H9 (cell line): ENCODE results near the gene NMT1. TPM values are rescaled to one million over a fixed set of nuclear protein-coding genes. Genes with fewer than 3 reads are reported as not detected.
A peak's percentile ranks its signal among the peaks of the same experiment; 100 is the strongest.

ENCODE experiments used
- DNase-seq: peaks from one replicate; pipeline ENCODE4 v3.0.0-alpha.2; 2017
- H2AFZ ChIP-seq: one replicate; pipeline ENCODE4 v1.6.1; 2013; ENCODE audit warnings: mild to moderate bottlenecking, low read length, control low read depth, moderate library complexity
- H2AK5ac ChIP-seq: 2 replicates; pipeline ENCODE4 v1.6.1; 2013; ENCODE audit warnings: low read length, control low read depth, mixed read lengths; ENCODE audit not compliant: insufficient read length
- H2BK120ac ChIP-seq: one replicate; pipeline ENCODE4 v1.6.1; 2013; ENCODE audit warnings: low read depth, mild to moderate bottlenecking, low read length, control low read depth, inconsistent platforms; ENCODE audit not compliant: poor library complexity, severe bottlenecking
- H2BK12ac ChIP-seq: 2 replicates; pipeline ENCODE4 v1.6.1; 2013; ENCODE audit warnings: low read length, control low read depth, mixed read lengths, low read depth; ENCODE audit not compliant: insufficient read length
- H2BK15ac ChIP-seq: 2 replicates; pipeline ENCODE4 v1.6.1; 2013; ENCODE audit warnings: low read depth, low read length, control low read depth
- H2BK20ac ChIP-seq: one replicate; pipeline ENCODE4 v1.6.1; 2013; ENCODE audit warnings: low read depth, mild to moderate bottlenecking, low read length, control low read depth, inconsistent platforms; ENCODE audit not compliant: poor library complexity, severe bottlenecking
- H2BK5ac ChIP-seq: 2 replicates; pipeline ENCODE4 v1.6.1; 2013; ENCODE audit warnings: low read length, control low read depth, mixed read lengths; ENCODE audit not compliant: insufficient read length
- H3K14ac ChIP-seq: 2 replicates; pipeline ENCODE4 v1.6.1; 2013; ENCODE audit warnings: low read length, control low read depth; ENCODE audit not compliant: insufficient read depth
- H3K18ac ChIP-seq: 2 replicates; pipeline ENCODE4 v1.6.1; 2013; ENCODE audit warnings: low read depth, mild to moderate bottlenecking, mixed read lengths, low read length, control low read depth; ENCODE audit not compliant: insufficient read length
- H3K23ac ChIP-seq: 2 replicates; pipeline ENCODE4 v1.6.1; 2013; ENCODE audit warnings: low read length, control low read depth, mixed read lengths, low read depth; ENCODE audit not compliant: insufficient read length
- H3K23me2 ChIP-seq: 2 replicates; pipeline ENCODE4 v1.6.1; 2013; ENCODE audit warnings: low read depth, mild to moderate bottlenecking, mixed read lengths, low read length, control low read depth; ENCODE audit not compliant: insufficient read length, poor library complexity, severe bottlenecking
- H3K27ac ChIP-seq: 2 replicates; pipeline ENCODE4 v1.5.1; 2013; ENCODE audit warnings: low read length, control low read depth, mixed read lengths, low read depth; ENCODE audit not compliant: insufficient read length
- H3K27me3 ChIP-seq: 2 replicates; pipeline ENCODE4 v1.6.1; 2013; ENCODE audit warnings: low read length, control low read depth, inconsistent platforms; ENCODE audit not compliant: insufficient read depth
- H3K4ac ChIP-seq: 2 replicates; pipeline ENCODE4 v1.6.1; 2013; ENCODE audit warnings: low read depth, mild to moderate bottlenecking, control low read depth, inconsistent platforms, low read length, moderate library complexity
- H3K4me1 ChIP-seq: 2 replicates; pipeline ENCODE4 v1.6.1; 2013; ENCODE audit warnings: low read length, control low read depth, inconsistent platforms; ENCODE audit not compliant: insufficient read depth
- H3K4me2 ChIP-seq: 2 replicates; pipeline ENCODE4 v1.6.1; 2013; ENCODE audit warnings: low read length, control low read depth, mixed read lengths; ENCODE audit not compliant: insufficient read length, insufficient read depth
- H3K56ac ChIP-seq: 2 replicates; pipeline ENCODE4 v1.6.1; 2013; ENCODE audit warnings: low read depth, mild to moderate bottlenecking, mixed read lengths, low read length, control low read depth; ENCODE audit not compliant: insufficient read length
- H3K79me1 ChIP-seq: 2 replicates; pipeline ENCODE4 v1.6.1; 2013; ENCODE audit warnings: low read depth, mild to moderate bottlenecking, moderate library complexity, low read length, control low read depth, inconsistent platforms; ENCODE audit not compliant: insufficient read depth, poor library complexity, severe bottlenecking
- H3K79me2 ChIP-seq: 2 replicates; pipeline ENCODE4 v1.6.1; 2013; ENCODE audit warnings: low read length, control low read depth, inconsistent platforms; ENCODE audit not compliant: insufficient read depth
- H3K9ac ChIP-seq: 2 replicates; pipeline ENCODE4 v1.6.1; 2013; ENCODE audit warnings: low read length, control low read depth, mixed read lengths; ENCODE audit not compliant: insufficient read length; ENCODE audit errors: extremely low read depth
- H3K9me3 ChIP-seq: one replicate; pipeline ENCODE4 v1.6.1; 2013; ENCODE audit warnings: low read depth, low read length, inconsistent platforms; ENCODE audit not compliant: control insufficient read depth
- H3T11ph ChIP-seq: one replicate; pipeline ENCODE4 v1.6.1; 2013; ENCODE audit warnings: mild to moderate bottlenecking, low read length, control low read depth, inconsistent platforms
- H4K20me1 ChIP-seq: one replicate; pipeline ENCODE4 v1.6.1; 2013; ENCODE audit not compliant: control insufficient read depth, insufficient read length, insufficient read depth
- H4K5ac ChIP-seq: 2 replicates; pipeline ENCODE4 v1.6.1; 2013; ENCODE audit warnings: low read depth, mild to moderate bottlenecking, mixed read lengths, low read length, control low read depth; ENCODE audit not compliant: insufficient read length
- H4K8ac ChIP-seq: replicated peaks from 2 replicates; pipeline ENCODE4 v1.6.1; 2013; ENCODE audit warnings: low read length, control low read depth, mixed read lengths, low read depth; ENCODE audit not compliant: insufficient read length
- H4K91ac ChIP-seq: 2 replicates; pipeline ENCODE4 v1.6.1; 2013; ENCODE audit warnings: low read depth, mild to moderate bottlenecking, moderate library complexity, mixed read lengths, low read length, control low read depth; ENCODE audit not compliant: insufficient read length
- H3K27ac Mint-ChIP-seq, 3 experiments: 2 replicates in 2 of 3; 3 replicates in 1 of 3; pipeline ENCODE4 v1.8.0; 2020 to 2021; ENCODE audit warnings: mixed read lengths in 3 of 3, mild to moderate bottlenecking in 1 of 3, moderate library complexity in 1 of 3
- H3K27me3 Mint-ChIP-seq: 2 replicates; pipeline ENCODE4 v1.8.0; 2021; ENCODE audit warnings: low read depth, mild to moderate bottlenecking, moderate library complexity, mixed read lengths
- H3K36me3 Mint-ChIP-seq, 3 experiments: 2 replicates in 2 of 3; 3 replicates in 1 of 3; pipeline ENCODE4 v1.8.0; 2020 to 2021; ENCODE audit warnings: low read depth in 3 of 3, mixed read lengths in 3 of 3; ENCODE audit not compliant: insufficient read depth in 1 of 3
- H3K4me1 Mint-ChIP-seq, 2 experiments: 2 replicates each; pipeline ENCODE4 v1.8.0; 2020; ENCODE audit warnings: mixed read lengths in 2 of 2
- H3K4me3 Mint-ChIP-seq, 2 experiments: 2 replicates in 1 of 2; 3 replicates in 1 of 2; pipeline ENCODE4 v1.8.0; 2020 to 2021; ENCODE audit warnings: mild to moderate bottlenecking in 2 of 2, mixed read lengths in 2 of 2, moderate library complexity in 1 of 2
- H3K9me3 Mint-ChIP-seq, 2 experiments: 2 replicates in 1 of 2; 3 replicates in 1 of 2; pipeline ENCODE4 v1.8.0; 2020; ENCODE audit warnings: mild to moderate bottlenecking in 2 of 2, mixed read lengths in 2 of 2, moderate library complexity in 1 of 2
- WGBS: extraction: QIAGEN DNeasy Blood & Tissue Kit; methylation state at CpG from one replicate; pipeline ENCODE4 v1.1.7; 2013; ENCODE audit warnings: missing lambda C conversion rate, low lambda C conversion rate, mixed read lengths; ENCODE audit not compliant: insufficient read length; ENCODE audit errors: extremely low coverage; 5-methylcytosine and 5-hydroxymethylcytosine counted together
- total RNA-seq: library from RNA; stranded (reverse); gene quantifications from 2 replicates; pipeline ENCODE4 v1.2.1, GENCODE V29; 2021
- TF ChIP-seq, protein P1 (sequence below): fragments of 200-600 bp; sonication (generic); conservative IDR thresholded peaks from 3 replicates; pipeline ENCODE4 v1.8.0; 2021; ENCODE audit warnings: antibody characterized with exemption, mild to moderate bottlenecking

Gene NMT1
- total RNA-seq, 1 experiment from 2014 or later, result 150 TPM

DNA sequence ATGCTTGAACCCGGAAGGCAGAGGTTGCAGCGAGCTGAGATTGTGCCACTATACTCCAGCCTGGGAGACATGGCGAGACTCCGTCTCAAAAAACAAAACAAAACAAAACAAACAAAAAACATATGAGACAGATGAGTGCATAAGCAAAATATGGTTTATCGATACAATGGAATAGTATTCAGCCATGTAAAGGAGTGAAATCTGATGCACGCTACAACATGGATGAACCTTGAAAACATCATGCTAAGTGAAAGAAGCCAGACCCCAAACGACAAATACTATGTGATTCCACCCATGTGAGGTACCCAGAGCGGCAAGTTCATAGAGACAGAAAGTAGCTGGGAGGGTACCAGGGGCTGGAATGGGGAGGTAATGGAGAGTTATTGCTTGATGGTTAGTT lies 64.4 kb downstream of the NMT1 start:
- Mint-ChIP-seq H3K36me3 (no peaks in the 10 kb centered on the region; a peak in 1 of 7 replicates), H3K27me3 (no peaks in the 10 kb centered on the region), H3K27ac (peak overlapping the region in 1 of 3 experiments; percentile 59; a peak in 1 of 7 replicates), H3K9me3 (no peaks in the 10 kb centered on the region), H3K4me3 (no peak overlapping the region), H3K4me1 (peaks cover 21 to 28% of the 10 kb centered on the region in 2 experiments)
- Histone ChIP-seq H3K9me3 (no peaks in the 10 kb centered on the region), H3K79me2 (no peaks in the 10 kb centered on the region), H3K79me1 (no peaks in the 10 kb centered on the region), H2BK20ac (no peak overlapping the region), H3K27me3 (no peaks in the 10 kb centered on the region), H2BK120ac (no peak overlapping the region), H3K4me1 (no peaks in the 10 kb centered on the region; the same call in 1 of the 2 replicates), H4K20me1 (no peaks in the 10 kb centered on the region), H3K9ac (no peak overlapping the region), H3K4me2 (no peak overlapping the region), H3K18ac (no peak overlapping the region), H4K91ac (no peak overlapping the region), H3K23ac (no peak overlapping the region), H4K5ac (no peak overlapping the region), H4K8ac (no peak overlapping the region), H3K27ac (no peak overlapping the region), H3K4ac (no peak overlapping the region), H3K14ac (no peak overlapping the region), H3T11ph (no peak overlapping the region), H3K23me2 (no peaks in the 10 kb centered on the region), H2BK5ac (no peak overlapping the region), H2BK12ac (no peak overlapping the region), H2AK5ac (no peak overlapping the region), H2BK15ac (no peak overlapping the region), H3K56ac (no peak overlapping the region), H2AFZ (no peak overlapping the region)
- TF ChIP-seq, protein P1, sequence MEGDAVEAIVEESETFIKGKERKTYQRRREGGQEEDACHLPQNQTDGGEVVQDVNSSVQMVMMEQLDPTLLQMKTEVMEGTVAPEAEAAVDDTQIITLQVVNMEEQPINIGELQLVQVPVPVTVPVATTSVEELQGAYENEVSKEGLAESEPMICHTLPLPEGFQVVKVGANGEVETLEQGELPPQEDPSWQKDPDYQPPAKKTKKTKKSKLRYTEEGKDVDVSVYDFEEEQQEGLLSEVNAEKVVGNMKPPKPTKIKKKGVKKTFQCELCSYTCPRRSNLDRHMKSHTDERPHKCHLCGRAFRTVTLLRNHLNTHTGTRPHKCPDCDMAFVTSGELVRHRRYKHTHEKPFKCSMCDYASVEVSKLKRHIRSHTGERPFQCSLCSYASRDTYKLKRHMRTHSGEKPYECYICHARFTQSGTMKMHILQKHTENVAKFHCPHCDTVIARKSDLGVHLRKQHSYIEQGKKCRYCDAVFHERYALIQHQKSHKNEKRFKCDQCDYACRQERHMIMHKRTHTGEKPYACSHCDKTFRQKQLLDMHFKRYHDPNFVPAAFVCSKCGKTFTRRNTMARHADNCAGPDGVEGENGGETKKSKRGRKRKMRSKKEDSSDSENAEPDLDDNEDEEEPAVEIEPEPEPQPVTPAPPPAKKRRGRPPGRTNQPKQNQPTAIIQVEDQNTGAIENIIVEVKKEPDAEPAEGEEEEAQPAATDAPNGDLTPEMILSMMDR, result no peak
- no peak for DNase-seq
- WGBS, result no CpG with 5 or more reads among the region's 8 CpGs
